Measurements from ENCODE around the gene COL21A1.

The COL21A1 gene

DNA sequence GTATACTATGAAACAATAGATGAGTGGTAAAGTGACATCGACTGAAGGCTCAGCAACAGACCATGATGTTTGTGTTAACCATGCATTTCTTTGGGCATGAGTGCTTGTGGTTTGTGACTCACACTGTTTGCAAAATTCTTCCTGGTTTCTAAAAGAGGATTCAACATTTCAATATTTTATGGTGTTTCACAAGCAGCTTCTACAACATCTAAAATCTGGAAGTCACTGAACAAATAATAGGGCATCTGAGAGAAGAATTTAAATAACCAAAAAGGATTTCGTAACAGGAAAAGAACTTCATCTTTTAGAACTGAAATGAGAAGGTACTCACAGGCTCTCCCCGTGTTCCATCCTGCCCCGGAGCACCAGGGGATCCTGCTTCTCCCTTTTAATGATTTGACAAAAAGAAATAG, 146.2 kb downstream of the COL21A1 start:
- peak; percentile 95 for DNase-seq

DNA sequence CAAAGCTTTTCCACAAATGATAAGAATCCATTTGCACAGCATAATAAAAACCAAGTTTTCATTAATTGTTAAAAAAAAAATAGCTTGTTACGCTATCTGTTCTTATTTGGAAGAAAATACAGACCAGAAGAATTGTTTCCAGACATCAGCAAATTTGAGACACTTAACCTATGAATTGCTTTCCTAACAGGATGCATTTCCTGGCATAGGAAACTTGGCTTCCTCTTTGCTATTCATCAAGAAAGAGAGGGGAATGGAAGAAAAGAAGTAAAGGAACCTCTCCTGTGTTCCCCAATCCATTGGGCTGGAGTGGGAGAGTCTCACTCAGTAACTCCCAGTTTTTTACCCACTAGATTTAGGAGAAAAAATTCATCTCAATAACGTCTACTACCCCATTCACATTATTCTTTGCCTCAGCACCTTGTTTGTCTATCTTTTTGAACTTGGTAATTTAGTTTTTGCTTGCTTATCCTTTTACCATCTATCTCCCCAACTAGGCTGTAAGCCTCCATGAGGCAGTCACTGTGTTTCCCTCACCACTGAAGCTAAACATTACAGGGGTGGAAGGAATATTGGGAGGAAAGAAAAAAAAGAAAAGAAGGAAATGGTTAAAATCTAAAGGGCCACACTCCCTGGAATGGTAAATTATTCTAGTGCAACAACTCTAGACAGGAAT, 150.3 kb downstream of the COL21A1 start:
- no peak for DNase-seq

- DNase-seq, result no peak
Observed at GRCh38 chr6:56096541-56096940, 150.8 kb downstream of the COL21A1 start.

DNA sequence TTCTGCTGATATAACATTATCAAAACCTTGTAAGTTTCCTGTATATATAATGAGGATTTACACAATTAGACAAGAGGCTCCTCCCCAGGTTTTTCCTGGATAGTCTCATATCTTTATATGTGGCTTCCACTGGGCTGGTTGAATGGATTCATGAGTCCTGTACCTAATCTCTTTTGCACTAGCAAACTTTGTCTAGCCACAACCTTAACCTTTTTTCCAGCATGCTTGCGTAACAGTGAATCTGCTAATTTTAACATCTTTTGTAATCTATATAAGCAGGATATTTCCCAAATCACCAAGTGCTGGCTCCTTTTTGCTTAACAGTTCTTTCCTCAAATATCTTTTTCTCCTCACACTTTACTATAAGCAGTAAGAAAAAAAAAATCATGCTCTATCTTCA, 153.6 kb downstream of the COL21A1 start:
- DNase-seq, result no peak

DNA sequence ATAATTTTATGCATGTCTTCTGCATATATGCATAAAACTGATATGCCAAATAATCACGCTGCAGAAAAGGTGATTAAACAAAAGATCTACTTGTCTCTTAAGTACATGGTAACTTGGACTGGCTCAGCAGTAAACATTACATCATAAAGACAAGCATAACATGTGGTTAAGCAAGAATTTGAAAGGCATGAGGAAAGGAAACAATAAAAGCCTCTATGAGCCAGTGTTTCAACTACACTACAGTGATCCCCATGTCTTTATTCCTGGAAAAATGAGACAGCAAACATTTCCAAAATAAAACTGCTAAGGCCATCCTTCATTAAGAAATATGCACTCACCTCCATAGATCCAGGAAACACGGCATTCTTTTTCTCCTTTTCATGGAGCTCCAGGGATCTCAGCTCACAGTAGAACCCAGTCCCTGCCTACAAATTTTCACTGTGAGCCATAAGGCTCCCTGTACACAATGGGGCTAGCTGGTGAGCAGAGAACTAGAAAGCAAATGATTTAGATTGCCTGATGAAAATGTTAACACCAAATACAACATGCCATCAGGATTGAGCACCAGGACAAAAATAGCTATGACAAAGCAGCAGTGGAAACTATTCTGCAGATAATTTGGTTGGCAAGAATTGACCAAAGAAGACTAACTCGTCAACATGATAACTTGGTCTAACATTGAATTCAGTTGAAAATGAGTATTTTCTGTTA, 156.1 kb downstream of the COL21A1 start:
- DNase-seq, result peak; percentile 30

- no peak for DNase-seq
Observed at GRCh38 chr6:56088641-56089040, 158.7 kb downstream of the COL21A1 start.

DNA sequence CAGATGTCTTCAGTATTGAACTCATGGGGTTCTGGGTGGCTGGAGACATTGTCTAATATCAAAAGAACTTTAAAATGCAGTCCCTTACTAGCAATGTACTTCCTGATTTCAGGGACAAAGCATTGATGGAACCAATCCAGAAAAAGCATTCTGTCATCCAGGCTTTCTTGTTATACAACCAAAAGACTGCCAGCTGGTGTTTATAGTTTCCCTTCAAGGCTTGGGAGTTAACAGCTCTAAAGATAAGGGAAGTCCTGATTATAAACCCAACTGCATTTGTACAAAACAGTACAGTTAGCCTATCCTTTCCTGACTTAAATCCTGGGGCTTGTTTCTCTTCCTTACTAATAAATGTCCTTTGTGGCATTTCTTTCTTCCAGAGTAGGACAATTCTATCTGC, 160.0 kb downstream of the COL21A1 start:
- DNase-seq, result no peak

DNA sequence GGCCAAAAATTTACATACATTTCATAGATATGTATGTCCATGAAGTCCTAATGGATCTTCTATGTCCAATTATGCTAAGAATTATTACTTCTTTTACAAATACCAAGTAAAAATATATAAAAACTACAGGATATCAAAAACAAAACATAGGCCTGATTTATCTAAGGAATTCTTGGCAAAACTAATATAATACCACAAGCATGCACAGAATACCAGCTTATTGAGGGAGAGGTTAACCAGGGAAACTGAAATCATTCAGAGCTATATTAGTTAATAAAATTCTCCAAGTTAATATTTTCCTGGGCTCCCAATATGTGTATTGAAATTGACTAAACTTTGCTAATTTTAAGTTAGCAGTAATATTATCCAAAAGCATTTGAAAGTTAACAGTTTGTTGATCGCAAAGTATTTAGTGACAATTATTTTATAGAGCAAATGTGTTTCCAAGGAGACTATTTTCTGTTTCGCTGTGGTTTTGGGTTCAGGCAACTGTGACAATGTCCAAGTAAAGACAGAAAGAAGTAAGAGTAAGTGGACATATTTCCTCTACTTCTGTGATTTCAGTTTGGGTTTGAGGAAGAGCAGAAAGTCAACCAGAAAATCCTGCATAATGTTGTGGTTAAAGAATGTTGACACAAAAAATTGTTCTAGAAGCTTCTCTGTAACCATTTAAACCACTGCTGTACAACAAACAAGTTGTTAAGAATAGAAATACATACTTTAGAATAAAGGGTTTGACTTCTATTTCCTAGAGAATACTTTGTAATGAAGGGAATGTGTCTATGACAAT, 167.4 kb downstream of the COL21A1 start:
- DNase-seq, result no peak

GRCh38 chr6:56076033-56076432, 171.3 kb downstream of the COL21A1 start:
- no peak for DNase-seq

DNA sequence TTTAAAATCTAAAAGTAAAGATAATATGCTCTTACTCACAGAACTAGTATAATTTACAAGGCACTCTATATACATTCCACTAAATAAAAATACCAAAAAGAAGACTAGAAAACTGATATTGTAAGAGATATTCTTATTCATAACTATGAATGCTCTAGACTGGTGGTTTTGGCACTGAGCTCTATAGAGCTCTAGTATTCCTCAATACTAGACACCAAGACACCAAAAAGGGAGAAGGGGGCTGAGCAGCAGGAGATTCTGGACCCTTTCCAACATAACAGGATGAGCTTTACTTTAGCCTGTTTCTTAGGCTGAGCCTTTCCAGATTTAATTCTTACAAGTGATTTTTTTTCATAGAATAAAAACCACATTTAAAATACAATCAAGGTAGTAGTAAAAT, 173.6 kb downstream of the COL21A1 start:
- DNase-seq, result no peak

DNA sequence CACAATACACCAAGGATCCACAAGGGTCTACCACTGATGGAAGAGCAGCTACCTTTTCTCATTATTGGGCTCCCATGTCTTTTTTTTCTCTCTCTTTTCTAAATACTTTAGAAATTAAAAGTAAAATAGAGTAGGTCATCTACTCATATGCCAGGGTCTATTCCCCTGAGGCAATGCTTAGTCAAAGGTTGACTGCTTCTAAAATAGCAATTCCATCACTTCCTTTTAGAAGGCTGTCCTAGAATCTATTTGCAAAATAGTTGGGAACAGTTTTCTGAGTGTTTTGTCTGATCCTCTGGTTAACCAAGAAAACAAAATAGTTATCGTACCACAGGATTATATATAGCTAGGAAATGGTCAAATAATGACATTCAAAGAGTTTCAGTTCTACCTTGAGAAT, 174.1 kb downstream of the COL21A1 start:
- no peak for DNase-seq

DNA sequence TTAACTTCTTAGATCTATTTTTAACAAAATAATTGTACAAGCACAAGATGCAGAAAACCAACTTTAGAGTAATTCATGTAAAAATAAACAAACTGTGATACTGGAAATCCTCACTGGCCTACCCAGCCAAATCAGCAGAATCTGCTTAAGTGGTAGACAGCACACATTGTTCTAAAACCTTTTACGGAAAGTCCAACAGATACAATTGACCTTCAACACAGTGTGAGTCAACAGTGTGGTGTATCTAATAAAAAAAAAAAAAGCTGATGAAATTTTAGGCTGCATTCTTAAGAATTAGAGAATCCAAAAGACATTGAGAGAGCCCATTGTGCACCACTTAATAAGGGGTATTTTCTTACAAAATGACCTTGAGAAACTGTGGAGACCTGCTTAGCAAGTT, 174.5 kb downstream of the COL21A1 start:
- DNase-seq, result no peak

DNA sequence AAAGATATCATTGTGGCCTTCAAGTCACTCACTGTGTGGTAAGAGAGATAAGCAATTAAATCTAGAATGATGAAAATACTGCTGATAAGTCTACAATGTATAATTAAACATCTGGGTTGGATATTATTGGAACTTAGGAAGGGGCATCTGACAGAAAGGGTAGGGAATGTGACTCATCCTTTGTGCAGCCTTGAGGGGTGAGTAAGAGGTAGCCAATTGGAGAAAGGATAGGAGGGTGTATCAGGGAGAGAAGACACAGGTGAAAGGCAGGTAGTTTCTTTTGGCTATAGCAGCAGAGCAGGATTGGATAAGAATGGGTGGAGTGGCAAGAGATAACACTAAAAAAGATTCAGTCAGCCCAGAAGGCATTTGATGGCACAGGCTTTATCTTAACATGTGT, 182.0 kb downstream of the COL21A1 start:
- no peak for DNase-seq

DNA sequence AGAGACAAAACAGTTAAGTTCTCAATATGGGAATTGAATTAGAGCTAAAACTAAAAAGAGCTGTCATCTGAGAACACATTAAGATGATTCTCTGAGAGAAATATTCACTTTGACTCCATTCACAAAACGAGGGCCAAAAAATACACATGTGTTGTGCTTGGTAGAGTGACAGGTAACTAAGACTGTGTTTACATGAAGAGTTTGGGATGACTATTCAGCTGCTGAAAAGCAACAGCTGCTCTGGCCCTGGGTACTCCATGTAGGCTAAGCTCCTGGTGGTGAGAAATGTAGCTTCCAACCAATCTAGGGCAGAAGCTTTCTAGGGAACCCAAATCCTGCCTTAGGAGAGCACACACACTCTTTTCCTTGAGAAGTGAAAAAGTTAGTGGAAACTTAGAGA, 184.5 kb downstream of the COL21A1 start:
- DNase-seq, result no peak

DNA sequence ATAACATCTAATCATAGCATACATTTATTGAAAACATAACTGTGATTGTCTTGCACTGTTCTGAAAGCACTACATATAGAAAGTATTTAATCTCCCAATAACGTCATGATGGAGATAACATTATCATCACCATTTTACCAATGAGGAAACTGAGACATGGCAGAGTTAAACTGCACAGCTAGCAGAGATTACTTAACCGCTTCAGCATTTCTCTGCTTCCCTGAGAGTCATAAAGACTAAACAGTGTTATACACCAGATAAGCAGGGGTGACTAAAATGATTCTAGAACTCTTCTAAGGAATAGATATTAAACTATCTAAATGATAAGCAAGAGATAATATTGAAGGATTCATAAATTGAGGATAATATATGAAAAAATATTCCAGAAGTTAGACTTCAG, 188.7 kb downstream of the COL21A1 start:
- no peak for DNase-seq

DNA sequence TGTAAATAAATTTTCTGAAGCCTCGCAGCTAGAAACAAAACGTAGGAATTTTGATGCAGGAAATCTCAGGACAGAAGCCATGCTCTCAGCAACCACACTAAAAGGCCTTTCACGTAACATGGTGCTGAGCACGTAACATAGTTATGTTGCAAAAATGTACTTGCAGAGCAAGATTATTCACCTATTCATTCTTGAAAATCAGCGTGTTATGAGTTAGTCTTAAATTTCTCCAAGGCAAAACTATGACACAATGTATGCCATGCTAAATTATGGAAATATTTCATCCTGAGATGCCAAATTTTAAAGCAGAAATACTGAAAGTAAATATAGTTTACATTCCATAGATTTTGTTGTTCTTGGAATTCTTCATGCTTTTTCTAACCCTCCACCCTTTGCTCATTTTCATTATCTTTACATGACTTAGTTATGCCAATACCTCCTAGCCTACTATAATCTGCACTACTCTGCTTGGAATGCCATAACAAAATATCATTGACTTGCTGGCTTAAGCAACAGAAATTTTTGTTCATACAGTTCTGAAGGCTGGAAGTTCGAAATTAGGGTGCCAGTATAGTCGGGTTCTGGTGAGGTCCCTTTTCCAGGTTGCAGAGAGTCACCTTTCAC, 192.2 kb downstream of the COL21A1 start:
- no peak for DNase-seq

- DNase-seq, result no peak
Observed at GRCh38 chr6:56051202-56051598, 196.2 kb downstream of the COL21A1 start.

- DNase-seq, result peak; percentile 19
Observed at GRCh38 chr6:56050530-56051201, 196.7 kb downstream of the COL21A1 start.

GRCh38 chr6:56048601-56049000, 198.8 kb downstream of the COL21A1 start:
- no peak for DNase-seq

GRCh38 chr6:56047931-56048540, 199.3 kb downstream of the COL21A1 start:
- DNase-seq, result peak; percentile 8

DNA sequence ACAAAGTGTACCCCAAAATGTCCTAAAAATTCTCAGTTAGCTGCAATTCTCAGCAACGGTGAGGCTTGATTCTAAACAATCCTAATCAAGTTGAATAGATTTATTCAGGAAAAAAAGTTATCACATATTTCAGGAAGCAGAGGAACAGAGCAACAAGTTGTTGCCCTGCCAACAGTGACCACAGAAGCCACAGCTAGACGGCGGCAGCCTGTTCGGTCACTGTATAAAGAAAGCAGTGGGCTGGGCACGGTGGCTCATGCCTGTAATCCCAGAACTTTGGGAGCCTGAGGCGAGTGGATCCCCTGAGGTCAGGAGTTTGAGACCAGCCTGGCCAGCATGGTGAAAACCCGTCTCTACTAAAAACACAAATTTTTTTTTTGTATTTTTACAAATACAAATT, 200.8 kb downstream of the COL21A1 start:
- peak; percentile 80 for DNase-seq

DNA sequence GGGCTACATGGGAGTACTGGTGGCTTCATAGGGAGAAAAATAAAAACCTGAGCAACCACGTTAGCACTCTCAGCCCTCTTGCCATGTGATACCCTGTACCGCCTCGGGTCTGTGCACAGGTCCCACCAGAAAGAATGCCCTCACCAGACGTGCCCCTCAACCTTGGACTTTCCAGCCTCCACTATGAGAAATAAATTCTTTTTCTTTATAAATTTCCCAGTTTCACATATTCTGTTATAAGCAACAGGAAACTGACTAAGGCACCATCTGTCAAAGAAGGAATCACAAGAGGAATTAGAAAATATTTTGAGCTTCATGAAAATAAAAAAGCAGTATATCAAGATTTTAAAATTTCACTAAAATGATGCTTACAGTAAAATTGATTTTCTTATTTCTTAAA, 203.6 kb downstream of the COL21A1 start:
- peak; percentile 2 for DNase-seq

Data from inflammatory macrophage treated with lipopolysaccharide for 4 hours (primary cell).